Body of pancreas (tissue), 4 donors: ENCODE measurements around the gene CTPS1. TPM values are rescaled to one million over a fixed set of nuclear protein-coding genes. Genes with fewer than 3 reads are reported as not detected.

Experiments used
- ATAC-seq: fragments of 150-250 bp; one replicate; pipeline ENCODE4 v1.9.1; 2016
- DNase-seq, 4 donors: peaks; one replicate each; pipeline ENCODE4 v3.0.0-alpha.2; 2019
- H3K27ac ChIP-seq, 4 donors: fragments of 200-600 bp; sonication (generic); 1 replicate in 3 of 4; 2 replicates in 1 of 4; pipeline versions ENCODE4 v1.5.1 to v1.6.1; 2016 to 2019; ENCODE audit warnings: mild to moderate bottlenecking in 1 of 4, mixed read lengths in 1 of 4, moderate library complexity in 1 of 4
- H3K27me3 ChIP-seq, 2 donors: fragments of 200-600 bp; sonication (generic); one replicate each; pipeline ENCODE4 v1.6.0; 2016; ENCODE audit warnings: mild to moderate bottlenecking in 1 of 2
- H3K36me3 ChIP-seq, 2 donors: fragments of 200-600 bp; sonication (generic); replicated peaks in 1 of 2; 2 replicates each; pipeline ENCODE4 v1.5.1; 2016; ENCODE audit warnings: low read depth in 2 of 2; ENCODE audit not compliant: insufficient read depth in 1 of 2
- H3K4me1 ChIP-seq: fragments of 200-600 bp; sonication (generic); one replicate; pipeline ENCODE4 v1.6.0; 2016
- H3K4me3 ChIP-seq, 2 donors: fragments of 200-600 bp; sonication (generic); 1 replicate in 1 of 2; 2 replicates in 1 of 2; pipeline ENCODE4 v1.5.1; 2016 to 2019
- H3K9me3 ChIP-seq, 3 donors: fragments of 200-600 bp; sonication (generic); 1 replicate in 2 of 3; 2 replicates in 1 of 3; pipeline ENCODE4 v1.5.1; 2016
- POLR2A ChIP-seq, 3 donors: fragments of 450-650 bp; IDR thresholded peaks; one replicate each; pipeline ENCODE4 v1.6.1; 2016; ENCODE audit warnings: antibody characterized with exemption in 3 of 3, mild to moderate bottlenecking in 2 of 3
- WGBS, 2 donors: methylation state at CpG; one replicate each; pipeline ENCODE4 v1.1.5; 2017; 5-methylcytosine and 5-hydroxymethylcytosine counted together
- intact Hi-C: fragments of 100-400 bp; cut with DNase I; formaldehyde crosslinking; loops from one replicate; pipeline ENCODE4 v1.15.1; 2023
- total RNA-seq, 2 donors: library from RNA; depleted of rRNA; stranded (reverse); fragments of >200 nt; gene quantifications; one replicate each; pipeline ENCODE4 v1.1.0, GENCODE V29; 2016
- TF ChIP-seq, protein P1 (sequence below), 7 experiments: fragments of 450-650 bp in 4 of 7; fragments of 200-600 bp in 3 of 7; sonication (generic) in 3 of 7; IDR thresholded peaks; one replicate each; pipeline ENCODE4 v1.5.1; 2016 to 2019; ENCODE audit warnings: antibody characterized with exemption in 7 of 7

The CTPS1 gene
- total RNA-seq, 2 donors from 2014 or later: 8.9 to 13.0 TPM

DNA sequence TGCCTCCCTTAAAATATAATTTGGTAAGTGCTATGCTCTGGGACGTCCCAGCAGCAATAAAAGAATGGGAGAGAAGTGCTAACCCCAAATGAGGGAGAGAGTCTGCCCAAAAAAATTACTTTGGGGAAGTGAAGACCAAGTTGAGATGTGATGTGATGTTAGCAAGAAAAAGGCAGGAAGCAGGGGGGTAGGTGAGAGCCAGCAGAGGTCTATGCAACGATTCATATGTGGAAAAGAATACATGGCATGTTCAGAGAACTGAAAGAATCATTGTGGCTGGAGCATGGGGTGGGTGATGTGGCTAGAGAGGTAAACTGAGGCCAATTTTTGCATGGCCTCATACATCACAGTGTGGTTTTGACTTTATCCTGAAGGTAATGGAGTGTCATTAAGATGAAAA lies 5.6 kb upstream of the CTPS1 start:
- DNase-seq: no peak

DNA sequence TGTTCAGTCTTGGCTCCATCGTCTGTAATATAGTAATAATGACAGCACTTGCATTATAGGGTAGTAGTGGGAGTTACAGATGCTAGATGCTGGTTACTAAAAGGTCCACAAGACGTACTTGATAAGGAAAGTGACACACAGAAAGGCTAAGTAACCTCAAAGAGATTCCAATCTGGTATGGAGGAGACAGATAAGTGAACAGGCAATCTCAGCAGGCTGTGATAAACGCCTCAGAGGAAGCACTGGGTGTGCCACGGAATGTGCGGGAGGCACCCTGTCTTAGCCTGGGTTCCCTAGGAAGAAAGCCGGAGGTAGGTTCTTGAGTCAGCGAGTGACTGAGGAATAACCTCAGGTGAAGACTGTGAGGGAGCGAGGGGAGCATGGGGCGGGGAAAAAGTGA lies 4.6 kb upstream of the CTPS1 start:
- no peak overlapping the region for H3K27ac ChIP-seq
- H3K4me3 ChIP-seq: no peak overlapping the region
- 80 to 83% methylated on average over 9 of the region's 9 CpGs for WGBS, 2 donors
- no peak for ATAC-seq
- no peaks in the 10 kb centered on the region for H3K9me3 ChIP-seq
- TF ChIP-seq, protein P1, sequence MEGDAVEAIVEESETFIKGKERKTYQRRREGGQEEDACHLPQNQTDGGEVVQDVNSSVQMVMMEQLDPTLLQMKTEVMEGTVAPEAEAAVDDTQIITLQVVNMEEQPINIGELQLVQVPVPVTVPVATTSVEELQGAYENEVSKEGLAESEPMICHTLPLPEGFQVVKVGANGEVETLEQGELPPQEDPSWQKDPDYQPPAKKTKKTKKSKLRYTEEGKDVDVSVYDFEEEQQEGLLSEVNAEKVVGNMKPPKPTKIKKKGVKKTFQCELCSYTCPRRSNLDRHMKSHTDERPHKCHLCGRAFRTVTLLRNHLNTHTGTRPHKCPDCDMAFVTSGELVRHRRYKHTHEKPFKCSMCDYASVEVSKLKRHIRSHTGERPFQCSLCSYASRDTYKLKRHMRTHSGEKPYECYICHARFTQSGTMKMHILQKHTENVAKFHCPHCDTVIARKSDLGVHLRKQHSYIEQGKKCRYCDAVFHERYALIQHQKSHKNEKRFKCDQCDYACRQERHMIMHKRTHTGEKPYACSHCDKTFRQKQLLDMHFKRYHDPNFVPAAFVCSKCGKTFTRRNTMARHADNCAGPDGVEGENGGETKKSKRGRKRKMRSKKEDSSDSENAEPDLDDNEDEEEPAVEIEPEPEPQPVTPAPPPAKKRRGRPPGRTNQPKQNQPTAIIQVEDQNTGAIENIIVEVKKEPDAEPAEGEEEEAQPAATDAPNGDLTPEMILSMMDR (IDR thresholded peaks at IDR 0.05): no peak
- no peak for TF ChIP-seq POLR2A (IDR thresholded peaks at IDR 0.05)
- no peak for DNase-seq
- peaks cover 6% of the 10 kb centered on the region for H3K4me1 ChIP-seq
- H3K36me3 ChIP-seq: no peaks in the 10 kb centered on the region
- no peaks in the 10 kb centered on the region for H3K27me3 ChIP-seq
- intact Hi-C loops: no loop called here

More for the DNA sequence above, 5.6 kb upstream of the CTPS1 start:
- Histone ChIP-seq H3K4me3 (no peak overlapping the region), H3K36me3 (no peaks in the 10 kb centered on the region), H3K4me1 (peaks cover 2% of the 10 kb centered on the region), H3K27ac (no peak overlapping the region), H3K27me3 (no peaks in the 10 kb centered on the region), H3K9me3 (no peaks in the 10 kb centered on the region)
- WGBS, 2 donors: 42 to 46% methylated on average over 2 of the region's 2 CpGs
- TF ChIP-seq, protein P1 (IDR thresholded peaks at IDR 0.05): no peak
- TF ChIP-seq POLR2A (IDR thresholded peaks at IDR 0.05): no peak
- intact Hi-C loops: no loop called here
- ATAC-seq: no peak

DNA sequence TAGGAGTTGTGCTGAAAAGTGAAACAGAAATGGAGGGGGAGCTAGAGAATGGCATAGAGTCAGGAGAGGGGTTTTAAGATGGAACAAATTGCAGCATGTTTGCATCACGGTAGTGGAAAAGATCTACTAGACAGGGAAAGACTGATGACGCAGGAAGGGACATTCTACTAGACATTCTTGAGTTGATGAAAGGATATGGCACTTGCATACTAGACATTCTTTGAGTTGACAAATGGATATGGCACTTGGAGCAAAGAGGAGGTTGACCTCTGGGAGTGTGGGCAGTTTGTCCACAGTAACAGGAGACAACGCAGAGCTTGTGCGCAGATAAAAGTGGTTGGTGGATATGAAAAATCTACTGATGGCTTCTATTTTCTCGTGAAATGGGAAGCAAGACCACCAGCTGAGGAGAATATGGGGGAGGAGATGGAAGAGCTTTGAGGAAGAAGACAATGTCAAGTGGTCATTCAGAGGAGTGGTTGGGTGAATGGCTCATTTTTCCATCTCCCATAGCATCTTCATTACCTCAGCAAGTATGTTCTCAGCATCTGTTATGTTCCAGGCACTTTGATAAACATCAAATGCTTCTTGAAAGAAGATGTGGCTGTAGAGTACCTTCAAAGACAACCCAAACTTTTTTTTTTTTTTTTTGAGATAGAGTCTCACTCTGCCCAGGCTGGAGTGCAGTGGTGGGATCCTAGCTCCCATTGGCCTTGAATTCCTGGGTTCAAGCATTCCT lies 2.4 kb upstream of the CTPS1 start:
- H3K27ac ChIP-seq: no peak overlapping the region

GRCh38 chr1:40977716-40978115 lies 1.8 kb upstream of the CTPS1 start:
- Histone ChIP-seq H3K4me1 (peaks cover 22% of the 10 kb centered on the region), H3K27me3 (no peaks in the 10 kb centered on the region), H3K9me3 (no peaks in the 10 kb centered on the region), H3K27ac (no peak overlapping the region), H3K36me3 (no peaks in the 10 kb centered on the region), H3K4me3 (no peak overlapping the region)
- intact Hi-C loops: no loop called here
- ATAC-seq: no peak
- no peak for DNase-seq
- TF ChIP-seq, protein P1 (IDR thresholded peaks at IDR 0.05): no peak
- TF ChIP-seq POLR2A (IDR thresholded peaks at IDR 0.05): no peak
- WGBS, 2 donors: 92% methylated on average over 1 of the region's 1 CpG

More for the DNA sequence above, 2.4 kb upstream of the CTPS1 start:
- no peaks in the 10 kb centered on the region for H3K36me3 ChIP-seq
- peaks cover 22% of the 10 kb centered on the region for H3K4me1 ChIP-seq
- no peak for ATAC-seq
- H3K27me3 ChIP-seq: no peaks in the 10 kb centered on the region
- TF ChIP-seq, protein P1 (IDR thresholded peaks at IDR 0.05): no peak
- TF ChIP-seq POLR2A (IDR thresholded peaks at IDR 0.05): no peak
- intact Hi-C loops: no loop called here
- WGBS, 2 donors: 70 to 81% methylated on average over 5 of the region's 5 CpGs
- no peak for DNase-seq
- H3K4me3 ChIP-seq: no peak overlapping the region
- no peaks in the 10 kb centered on the region for H3K9me3 ChIP-seq

DNA sequence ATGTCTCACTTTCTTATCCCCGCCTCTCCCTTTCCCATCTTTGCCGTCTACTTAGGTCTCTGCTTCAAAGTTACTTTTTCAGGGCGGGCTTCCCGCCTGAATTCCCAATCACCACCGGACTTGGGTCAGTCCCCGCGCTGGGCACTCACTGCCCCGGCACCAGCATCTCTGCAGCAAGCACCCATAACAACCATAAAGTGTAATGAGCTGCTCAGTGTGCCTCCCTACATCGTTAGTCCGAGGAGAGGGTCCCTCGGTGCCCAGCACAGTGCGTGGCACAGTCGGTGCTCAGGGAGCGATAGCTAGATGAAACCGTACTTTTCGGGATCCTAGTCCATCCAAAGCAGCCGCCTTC lies 633 bp upstream of the CTPS1 start:
- Histone ChIP-seq H3K27ac (peak overlapping the region in 3 of 4 donors; percentile 90 to 96 (median 93)), H3K4me1 (peaks cover 22% of the 10 kb centered on the region), H3K9me3 (no peaks in the 10 kb centered on the region), H3K36me3 (no peaks in the 10 kb centered on the region), H3K4me3 (peak overlapping the region; percentile 17 to 70), H3K27me3 (no peaks in the 10 kb centered on the region)
- no peak for TF ChIP-seq POLR2A (IDR thresholded peaks at IDR 0.05)
- TF ChIP-seq, protein P1 (IDR thresholded peaks at IDR 0.05): no peak
- ATAC-seq: no peak
- WGBS, 2 donors: 34 to 63% methylated on average over 11 to 17 of the region's 17 CpGs
- DNase-seq: no peak
- intact Hi-C loops: no loop called here
